Activated naive CD8-positive, alpha-beta T cell treated with anti-CD3 and anti-CD28 coated beads, Interleukin-2, amount 50 U/mL, for 16 hours (primary cell): ENCODE results near the gene ACSS2.

Source experiments
- DNase-seq: peaks from one replicate; pipeline ENCODE4 v3.0.0-alpha.2; 2020; ENCODE audit warnings: low read depth, low spot score

The ACSS2 gene

GRCh38 chr20:34946661-34947060 lies 70.2 kb downstream of the ACSS2 start:
- no peak for DNase-seq

DNA sequence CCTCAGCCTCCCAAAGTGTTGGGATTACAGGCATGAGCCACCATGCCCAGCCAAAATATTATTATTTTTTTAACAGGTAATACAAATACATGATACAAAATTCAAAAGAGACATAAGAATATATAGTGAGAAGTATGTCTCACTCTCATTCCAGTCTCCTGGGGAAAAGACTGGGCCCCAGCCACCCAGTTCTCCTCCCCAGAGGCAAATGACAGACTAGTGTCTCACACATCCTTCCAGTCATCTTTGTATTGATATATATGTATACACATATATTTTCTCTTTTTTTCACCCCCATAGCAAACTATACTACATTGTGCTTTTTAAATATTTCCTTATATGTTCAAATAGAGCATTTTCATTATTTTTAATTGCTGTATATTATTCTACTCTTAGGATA lies 70.9 kb downstream of the ACSS2 start:
- DNase-seq, result no peak

GRCh38 chr20:34948030-34948429 lies 71.6 kb downstream of the ACSS2 start:
- no peak for DNase-seq

GRCh38 chr20:34949120-34949519 lies 72.7 kb downstream of the ACSS2 start:
- no peak for DNase-seq

DNA sequence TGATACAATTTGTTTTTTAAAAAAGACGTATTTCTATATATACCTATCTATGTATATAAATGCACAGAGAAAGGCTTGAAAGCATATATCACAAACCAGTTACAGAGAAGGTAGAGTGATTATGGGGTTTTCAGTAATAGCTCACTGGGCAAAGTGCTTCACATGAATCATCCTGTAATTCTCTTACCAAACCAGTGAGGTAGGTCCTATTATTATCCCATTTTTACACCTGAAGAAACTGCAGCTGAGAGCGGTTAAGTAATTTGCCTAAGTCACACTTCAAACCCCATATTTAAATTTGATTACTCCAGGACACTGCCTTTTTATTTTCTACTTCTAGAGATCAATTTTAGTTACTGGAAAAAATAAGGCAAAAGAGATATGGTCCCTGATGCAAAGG lies 74.8 kb downstream of the ACSS2 start:
- DNase-seq, result no peak

GRCh38 chr20:34951652-34952051 lies 75.2 kb downstream of the ACSS2 start:
- DNase-seq, result no peak

- no peak for DNase-seq
Observed at GRCh38 chr20:34952671-34953070, 76.3 kb downstream of the ACSS2 start.

DNA sequence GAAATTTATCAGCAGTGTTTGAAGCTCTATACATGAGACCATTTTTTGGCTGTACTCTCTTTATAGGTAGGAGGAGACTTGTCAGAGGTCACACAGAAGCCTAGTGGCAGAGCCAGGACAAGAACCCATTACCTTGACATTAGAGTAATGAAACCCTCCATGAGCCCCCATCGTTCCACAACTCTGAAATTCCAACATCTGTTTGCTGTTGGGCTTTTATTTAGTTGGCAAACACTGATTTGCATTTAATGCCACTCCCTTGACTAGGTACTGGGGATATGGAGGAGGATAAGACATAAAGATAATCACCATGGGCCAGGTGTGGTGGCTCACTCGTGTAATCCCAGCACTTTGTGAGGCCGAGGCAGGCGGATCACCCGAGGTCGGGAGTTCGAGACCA lies 77.5 kb downstream of the ACSS2 start:
- no peak for DNase-seq

- no peak for DNase-seq
Observed at GRCh38 chr20:34954904-34955230, 78.5 kb downstream of the ACSS2 start.

- peak; percentile 94 for DNase-seq
Observed at GRCh38 chr20:34955231-34956040, 79.0 kb downstream of the ACSS2 start, which contains the start of the genes GSS and MYH7B. GSS (minus strand) TSS chr20:34955806; CDS start chr20:34951852, 3,954 bp downstream. MYH7B (plus strand) TSS chr20:34955868; CDS start chr20:34978006, 22,138 bp downstream.

DNA sequence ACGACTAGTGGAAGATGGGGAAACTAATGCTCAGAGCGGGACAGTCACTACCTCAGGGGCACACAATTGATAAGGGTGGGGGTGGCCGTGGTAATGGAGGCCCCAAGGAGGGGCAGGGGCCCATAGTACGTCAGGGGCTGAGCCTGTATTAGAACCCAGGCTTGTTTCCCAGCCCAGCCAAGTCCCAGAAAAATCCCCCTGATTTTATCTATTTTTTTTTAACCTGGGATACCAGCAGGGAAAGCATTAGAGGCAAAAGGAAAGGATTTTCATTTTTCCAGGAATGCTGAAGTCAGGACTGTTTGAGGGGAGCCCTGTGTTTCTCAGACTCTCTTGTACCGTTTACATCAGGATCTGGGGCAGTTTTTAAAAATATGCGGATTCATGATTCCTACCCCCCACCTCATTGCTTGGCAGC lies 79.6 kb downstream of the ACSS2 start:
- DNase-seq, result no peak

DNA sequence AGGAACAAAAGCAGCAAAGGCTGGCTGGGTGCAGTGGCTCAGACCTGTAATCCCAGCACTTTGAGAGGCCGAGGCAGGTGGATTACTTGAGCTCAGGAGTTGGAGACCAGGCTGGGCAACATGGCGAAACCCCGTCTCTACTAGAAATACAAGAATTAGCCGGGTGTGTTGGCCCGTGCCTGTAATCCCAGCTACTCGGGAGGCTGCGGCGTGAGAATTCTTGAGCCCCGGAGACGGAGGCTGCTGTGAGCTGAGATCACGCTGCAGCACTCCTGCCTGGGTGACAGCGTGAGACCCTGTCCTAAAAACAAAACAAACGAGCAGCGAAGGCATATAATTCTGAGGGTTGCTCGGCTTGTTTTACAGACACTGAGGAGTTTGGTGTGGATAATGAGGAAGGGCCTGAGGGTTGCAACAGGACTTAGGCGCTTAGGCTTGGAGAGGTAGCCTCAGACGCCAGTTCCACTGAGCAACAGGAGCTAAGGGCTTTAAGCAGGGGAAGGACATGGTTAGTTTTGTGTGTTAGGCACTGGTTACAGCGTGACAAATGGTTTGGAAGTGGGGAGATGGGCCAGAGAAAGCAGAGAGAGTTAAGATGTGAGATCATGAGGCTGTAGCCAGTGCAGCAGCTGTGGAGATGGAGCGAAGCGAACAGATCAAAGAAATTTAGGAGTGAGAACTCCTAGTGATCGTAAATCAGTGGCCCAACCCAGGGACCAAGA lies 80.5 kb downstream of the ACSS2 start:
- no peak for DNase-seq

- no peak for DNase-seq
Observed at GRCh38 chr20:34964486-34964885, 88.1 kb downstream of the ACSS2 start.

DNA sequence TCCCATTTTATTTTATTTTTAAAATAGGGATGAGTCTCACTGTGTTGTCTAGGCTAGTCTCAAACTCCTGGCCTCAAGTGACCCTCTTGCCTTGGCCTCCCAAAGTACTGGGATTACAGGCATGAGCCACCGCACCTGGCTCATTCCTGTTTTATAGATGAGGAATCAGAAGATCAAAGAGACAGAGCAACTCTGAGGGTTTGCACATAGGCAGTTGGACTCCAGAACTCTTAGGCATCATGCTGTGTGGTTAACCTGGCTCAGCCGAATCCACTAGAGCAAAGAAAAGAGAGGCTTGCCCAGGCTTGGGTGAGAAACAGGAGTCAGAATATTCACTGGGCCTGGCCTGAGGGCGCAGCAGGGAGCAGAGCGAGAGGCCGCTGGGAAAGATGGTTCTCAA lies 88.6 kb downstream of the ACSS2 start:
- DNase-seq, result no peak

DNA sequence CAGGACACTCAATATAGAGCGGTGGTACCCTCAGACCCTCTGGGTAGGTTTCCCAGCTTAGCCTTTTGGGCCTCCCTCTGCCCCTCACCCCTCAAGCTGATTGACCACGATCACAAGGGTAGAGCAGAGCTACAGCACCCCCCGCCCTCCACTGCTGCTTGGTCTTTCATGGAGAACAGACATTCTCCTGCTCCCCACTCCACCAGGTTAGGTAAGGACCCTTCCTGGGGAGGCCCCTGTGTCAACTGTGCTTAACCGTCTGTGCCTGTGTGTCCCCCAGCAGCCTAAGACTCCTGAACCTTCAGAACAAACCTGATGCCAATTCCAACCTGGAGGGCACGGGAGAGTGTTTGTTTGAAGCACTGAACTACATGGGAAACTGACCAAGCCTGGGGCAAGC lies 91.0 kb downstream of the ACSS2 start:
- DNase-seq, result no peak

DNA sequence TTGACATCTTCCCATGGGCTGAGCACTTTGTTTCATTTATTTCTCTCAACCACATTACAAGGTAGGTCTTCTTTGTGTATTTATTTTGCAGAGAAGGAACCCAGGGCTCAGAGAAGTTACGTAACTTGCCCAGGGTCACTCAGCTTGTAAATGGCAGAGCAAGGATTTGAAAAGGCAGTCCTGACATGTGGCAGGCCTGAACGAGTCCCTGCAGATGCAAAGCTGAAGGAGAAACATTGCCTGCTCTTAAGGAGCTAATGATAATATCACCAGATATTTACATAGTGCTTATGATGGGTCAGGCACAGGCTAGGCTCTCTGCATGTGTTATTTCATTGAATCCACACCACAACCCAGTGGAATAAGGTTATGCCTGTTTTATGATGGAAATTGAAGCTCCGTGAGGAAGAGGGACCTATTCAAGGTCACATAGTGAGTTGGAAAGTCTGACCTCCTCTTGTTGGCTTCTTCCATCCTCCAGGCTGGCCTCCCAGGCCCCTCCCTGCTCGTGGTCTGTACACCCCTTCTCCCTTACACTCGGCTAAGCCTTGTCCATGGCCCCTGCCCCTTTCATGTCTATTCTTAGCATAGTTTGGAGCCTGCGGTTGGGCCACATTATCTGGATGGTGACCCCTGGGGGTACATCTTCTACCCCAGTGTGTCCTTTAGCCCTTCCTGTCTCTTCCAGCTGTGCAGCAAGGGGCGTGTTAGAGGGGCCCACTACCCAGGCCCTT lies 91.8 kb downstream of the ACSS2 start:
- DNase-seq, result no peak

DNA sequence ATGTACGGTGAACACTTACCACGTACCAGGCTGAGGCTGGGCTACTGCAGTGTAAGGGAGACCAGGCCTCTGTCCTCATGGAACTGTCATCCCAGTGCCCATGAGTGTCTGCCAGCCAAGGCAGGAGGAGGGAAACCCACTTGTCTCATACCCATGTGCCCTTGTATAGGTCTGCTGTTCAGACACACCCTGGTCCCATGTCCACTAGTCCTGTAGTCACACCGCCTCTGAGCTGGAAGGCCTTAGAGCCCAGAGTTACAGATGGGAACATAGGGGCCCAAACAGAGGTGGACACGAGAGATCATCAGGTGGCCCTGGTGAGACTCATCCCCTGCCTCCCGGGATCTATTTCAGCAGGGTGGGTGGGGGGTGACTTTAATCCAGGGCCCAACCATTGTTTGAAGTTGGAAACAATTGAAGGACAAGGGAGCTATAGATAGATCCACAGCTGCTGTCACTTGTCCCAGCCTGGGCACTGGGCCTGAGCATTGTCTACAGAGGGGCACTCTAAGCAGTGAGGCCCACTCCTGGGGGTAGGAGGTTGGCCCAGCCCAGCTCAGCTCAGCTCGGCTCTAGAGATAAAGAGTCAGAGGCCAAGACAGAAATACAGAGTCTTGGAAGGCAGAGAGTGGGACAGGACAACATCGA lies 93.9 kb downstream of the ACSS2 start:
- DNase-seq, result no peak

DNA sequence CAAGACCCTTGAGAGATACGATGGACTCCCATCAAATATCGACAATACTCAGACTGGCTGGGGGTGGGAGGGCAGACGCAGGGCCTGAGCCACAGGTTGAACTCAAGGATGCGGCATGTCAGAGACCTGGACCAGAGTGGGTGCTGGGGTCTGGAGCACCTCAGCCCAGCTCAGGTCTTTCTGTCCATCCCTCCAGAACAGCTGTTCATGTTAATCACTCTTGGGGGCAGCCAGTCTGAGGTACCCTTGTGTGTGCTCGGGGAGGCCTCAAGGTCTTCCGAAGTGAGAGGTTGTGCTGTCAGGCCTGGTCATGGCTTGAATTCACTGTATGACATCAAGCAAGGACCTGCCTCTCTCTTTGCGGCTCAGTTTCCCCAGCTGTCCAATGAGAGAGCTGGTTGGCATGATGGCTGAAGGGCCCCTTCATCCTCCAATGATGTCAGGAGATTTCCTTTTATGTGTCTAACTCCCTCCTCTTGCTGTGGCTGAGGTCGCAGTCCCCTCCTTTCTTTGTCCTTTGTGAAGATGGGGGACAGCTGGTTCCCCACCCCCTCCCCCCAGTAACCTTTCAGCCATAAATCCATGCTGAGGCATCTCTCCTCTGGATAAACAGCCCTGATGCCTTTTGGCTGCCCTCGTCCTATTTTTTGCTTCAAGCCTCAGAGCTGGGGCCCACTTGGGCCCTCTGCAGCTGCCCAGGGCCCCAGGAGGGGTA lies 94.6 kb downstream of the ACSS2 start:
- no peak for DNase-seq

DNA sequence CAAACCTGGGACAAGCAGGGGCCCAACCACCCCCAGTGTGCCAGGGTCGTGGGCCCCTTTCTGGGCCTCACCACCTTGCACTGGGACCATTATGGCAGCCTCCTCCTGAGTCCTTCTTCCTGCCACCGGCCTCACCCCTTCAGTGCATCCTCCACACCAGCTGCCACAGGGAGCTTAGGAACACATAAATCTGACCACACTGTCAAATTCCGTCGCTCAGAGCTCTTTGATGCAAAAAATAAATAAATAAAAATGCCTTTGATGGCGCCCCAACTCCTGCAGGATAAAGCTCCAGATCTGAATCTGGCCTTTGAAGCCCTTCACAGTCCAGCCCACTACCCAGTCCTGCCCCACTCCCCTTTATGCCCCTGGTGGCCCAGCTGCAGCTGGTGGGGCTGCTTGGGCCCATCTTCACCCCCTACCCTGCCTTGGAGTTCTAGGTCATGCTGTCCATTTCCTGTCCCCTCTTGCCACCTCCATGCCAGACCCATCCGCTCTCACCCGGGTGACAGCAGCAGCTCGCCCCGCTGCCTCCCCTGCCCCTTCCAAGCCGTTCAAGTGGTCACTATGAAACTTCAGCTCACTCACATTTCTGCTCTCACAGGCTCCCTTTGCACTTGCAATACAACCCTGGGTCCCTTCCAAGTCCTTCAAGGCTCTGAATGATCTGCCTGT lies 95.3 kb downstream of the ACSS2 start:
- no peak for DNase-seq

GRCh38 chr20:34974246-34974645 lies 97.8 kb downstream of the ACSS2 start:
- DNase-seq, result no peak

GRCh38 chr20:34976286-34976685 lies 99.9 kb downstream of the ACSS2 start:
- DNase-seq, result no peak
